Right lung (tissue), 5 donors: Measurements from ENCODE around the gene GPR151. TPM values are rescaled to one million over a fixed set of nuclear protein-coding genes. Genes with fewer than 3 reads are reported as not detected.

Experiments used
- DNase-seq, 2 donors: peaks; one replicate each; pipeline ENCODE4 v3.0.0-alpha.2; 2013
- polyA plus RNA-seq, 5 donors: library from polyadenylated mRNA; unstranded; fragments of 120-200 nt; gene quantifications; one replicate each; pipeline versions ENCODE4 v1.2.1 to v1.2.3, GENCODE V29; 2013; ENCODE audit warnings: inconsistent platforms in 1 of 5, low replicate concordance in 1 of 5; ENCODE audit not compliant: insufficient read length in 5 of 5, insufficient read depth in 1 of 5

The GPR151 gene
- polyA plus RNA-seq, 5 donors = not detected

GRCh38 chr5:146520731-146521130 is 4.7 kb upstream of the GPR151 start:
- no peak for DNase-seq

GRCh38 chr5:146519554-146519953 is 3.6 kb upstream of the GPR151 start:
- no peak for DNase-seq

GRCh38 chr5:146515473-146516150 is 378 bp downstream of the GPR151 start:
- DNase-seq = no peak

GRCh38 chr5:146514575-146514974 is 1.4 kb downstream of the GPR151 start:
- no peak for DNase-seq

GRCh38 chr5:146513462-146513861 is 2.5 kb downstream of the GPR151 start:
- no peak for DNase-seq

GRCh38 chr5:146510559-146511125 is 5.3 kb downstream of the GPR151 start:
- DNase-seq = no peak

GRCh38 chr5:146507428-146507827 is 8.6 kb downstream of the GPR151 start:
- no peak for DNase-seq

- no peak for DNase-seq
Measured at GRCh38 chr5:146499680-146500079, 16.3 kb downstream of the GPR151 start.

- DNase-seq = no peak
Measured at GRCh38 chr5:146494656-146495055, 21.3 kb downstream of the GPR151 start.

- DNase-seq = no peak
Measured at GRCh38 chr5:146490089-146490843, 25.7 kb downstream of the GPR151 start.

GRCh38 chr5:146484714-146485391 is 31.1 kb downstream of the GPR151 start:
- DNase-seq = no peak

GRCh38 chr5:146482775-146483174 is 33.2 kb downstream of the GPR151 start:
- no peak for DNase-seq

- DNase-seq = no peak
Measured at GRCh38 chr5:146475906-146476305, 40.1 kb downstream of the GPR151 start.

- no peak for DNase-seq
Measured at GRCh38 chr5:146475190-146475780, 40.7 kb downstream of the GPR151 start.

- DNase-seq = no peak
Measured at GRCh38 chr5:146474065-146474464, 41.9 kb downstream of the GPR151 start.

GRCh38 chr5:146467760-146468159 is 48.2 kb downstream of the GPR151 start:
- DNase-seq = no peak

GRCh38 chr5:146466521-146467349 is 49.3 kb downstream of the GPR151 start:
- no peak for DNase-seq

- no peak for DNase-seq
Measured at GRCh38 chr5:146463446-146463845, 52.5 kb downstream of the GPR151 start.
